HK-2 (cell line): ENCODE data around the gene CNOT9.

Experiments used
- DNase-seq: peaks from one replicate; pipeline ENCODE4 v3.0.0-alpha.2; 2018; ENCODE audit not compliant: unreplicated experiment

CNOT9 gene

DNA sequence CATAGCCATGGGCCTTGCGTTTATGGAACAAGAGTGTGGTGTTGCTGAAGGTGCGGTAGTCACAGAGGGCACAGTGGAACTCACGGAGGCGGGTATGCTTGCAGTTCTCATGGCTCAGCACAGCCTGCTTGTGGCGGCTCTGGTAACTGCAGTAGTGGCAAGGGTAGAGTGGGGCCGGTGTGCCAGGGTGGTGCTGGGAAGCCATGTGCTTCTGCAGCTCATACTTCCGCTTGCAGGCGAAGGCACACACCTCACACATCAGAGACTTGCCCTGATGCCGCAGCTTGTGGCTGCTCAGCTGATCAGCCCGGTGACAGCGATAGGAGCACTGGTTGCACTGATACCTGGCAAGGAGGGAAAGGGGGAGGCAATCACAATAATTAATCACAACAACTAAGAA is 76.1 kb downstream of the CNOT9 start:
- DNase-seq: peak; percentile 75

DNA sequence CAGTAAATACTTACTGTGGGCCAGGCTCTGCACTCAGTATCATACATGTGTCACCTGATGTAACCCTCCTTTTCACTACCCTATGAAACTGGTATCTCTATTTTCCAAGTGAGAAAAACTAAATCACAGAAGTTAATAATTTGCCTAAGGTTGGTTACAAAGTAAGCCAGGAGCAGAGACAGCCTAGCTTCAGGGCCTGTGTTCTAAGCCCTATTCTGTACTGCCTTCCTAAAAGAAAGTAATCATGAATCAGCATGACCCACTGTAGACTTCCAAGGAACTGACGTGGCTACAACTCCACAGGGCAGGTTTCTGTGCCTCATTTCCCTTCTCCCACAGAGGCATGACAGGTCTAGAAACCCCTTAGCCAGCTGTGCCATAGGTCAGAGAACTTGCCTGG is 76.5 kb downstream of the CNOT9 start:
- peak; percentile 69 for DNase-seq
